ENCODE measurements around the gene RERG. TPM values are rescaled to one million over a fixed set of nuclear protein-coding genes. Genes with fewer than 3 reads are reported as not detected.

The RERG gene
- polyA plus RNA-seq, 1 donor from 2014 or later, result 0.87 TPM

DNA sequence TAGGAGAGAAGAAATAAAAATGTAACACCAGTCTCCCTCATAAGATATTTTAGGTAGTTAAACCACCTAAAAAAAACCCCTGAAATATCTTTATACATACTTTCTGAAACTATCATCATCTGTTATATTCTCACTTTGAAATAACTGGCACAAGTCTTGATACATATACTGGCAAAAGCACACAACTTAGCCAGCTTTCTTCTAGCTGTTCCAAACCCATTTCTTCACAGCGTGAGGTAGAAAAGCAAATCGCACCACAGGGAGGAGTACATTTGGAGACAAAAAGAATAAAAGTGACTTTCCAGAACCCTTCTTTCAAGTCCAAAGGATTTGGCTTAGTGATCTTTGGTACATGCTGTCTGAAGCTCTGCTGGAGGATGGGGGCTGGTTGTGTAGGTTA lies 78.5 kb downstream of the RERG start:
- Histone ChIP-seq H3K36me3 (ENCODE audit: insufficient read depth, low read length) (no peaks in the 10 kb centered on the region), H3K9me2 (ENCODE audit: insufficient read depth, low read length) (no peaks in the 10 kb centered on the region), H3K4me2 (ENCODE audit: low read length) (no peak overlapping the region), H3K4me3 (ENCODE audit: low read length) (no peak overlapping the region), H3K9ac (ENCODE audit: low read length) (no peak overlapping the region), H3K27me3 (ENCODE audit: insufficient read depth, low read depth, low read length) (no peaks in the 10 kb centered on the region), H3K9me3 (ENCODE audit: low read length) (no peaks in the 10 kb centered on the region), H3K79me2 (replicated peaks; ENCODE audit: insufficient read depth, low read length) (no peaks in the 10 kb centered on the region), H3K27ac (ENCODE audit: low read length) (no peak overlapping the region), H3F3A (ENCODE audit: insufficient read depth, low read length, poor library complexity, severe bottlenecking) (no peaks in the 10 kb centered on the region), H2AFZ (ENCODE audit: low read depth, low read length) (no peak overlapping the region), H4K20me1 (ENCODE audit: insufficient read depth) (no peaks in the 10 kb centered on the region)
- no peak for TF ChIP-seq MXI1 (conservative IDR thresholded peaks at IDR 0.05; ENCODE audit: poor library complexity, severe bottlenecking)
- no peak for TF ChIP-seq TAF1 (IDR thresholded peaks at IDR 0.05; ENCODE audit: low read depth)
- no peak for TF ChIP-seq RAD21 (conservative IDR thresholded peaks at IDR 0.05)
- TF ChIP-seq, protein P1, sequence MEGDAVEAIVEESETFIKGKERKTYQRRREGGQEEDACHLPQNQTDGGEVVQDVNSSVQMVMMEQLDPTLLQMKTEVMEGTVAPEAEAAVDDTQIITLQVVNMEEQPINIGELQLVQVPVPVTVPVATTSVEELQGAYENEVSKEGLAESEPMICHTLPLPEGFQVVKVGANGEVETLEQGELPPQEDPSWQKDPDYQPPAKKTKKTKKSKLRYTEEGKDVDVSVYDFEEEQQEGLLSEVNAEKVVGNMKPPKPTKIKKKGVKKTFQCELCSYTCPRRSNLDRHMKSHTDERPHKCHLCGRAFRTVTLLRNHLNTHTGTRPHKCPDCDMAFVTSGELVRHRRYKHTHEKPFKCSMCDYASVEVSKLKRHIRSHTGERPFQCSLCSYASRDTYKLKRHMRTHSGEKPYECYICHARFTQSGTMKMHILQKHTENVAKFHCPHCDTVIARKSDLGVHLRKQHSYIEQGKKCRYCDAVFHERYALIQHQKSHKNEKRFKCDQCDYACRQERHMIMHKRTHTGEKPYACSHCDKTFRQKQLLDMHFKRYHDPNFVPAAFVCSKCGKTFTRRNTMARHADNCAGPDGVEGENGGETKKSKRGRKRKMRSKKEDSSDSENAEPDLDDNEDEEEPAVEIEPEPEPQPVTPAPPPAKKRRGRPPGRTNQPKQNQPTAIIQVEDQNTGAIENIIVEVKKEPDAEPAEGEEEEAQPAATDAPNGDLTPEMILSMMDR (IDR thresholded peaks at IDR 0.05; ENCODE audit: poor library complexity, severe bottlenecking), result no peak
- TF ChIP-seq POLR2AphosphoS5 (IDR thresholded peaks at IDR 0.05), result no peak
- TF ChIP-seq SMC3 (conservative IDR thresholded peaks at IDR 0.05; ENCODE audit: poor library complexity), result no peak
- TF ChIP-seq EZH2 (IDR thresholded peaks at IDR 0.05; ENCODE audit: borderline replicate concordance, insufficient read depth, low read length, poor library complexity, severe bottlenecking), result no peak

DNA sequence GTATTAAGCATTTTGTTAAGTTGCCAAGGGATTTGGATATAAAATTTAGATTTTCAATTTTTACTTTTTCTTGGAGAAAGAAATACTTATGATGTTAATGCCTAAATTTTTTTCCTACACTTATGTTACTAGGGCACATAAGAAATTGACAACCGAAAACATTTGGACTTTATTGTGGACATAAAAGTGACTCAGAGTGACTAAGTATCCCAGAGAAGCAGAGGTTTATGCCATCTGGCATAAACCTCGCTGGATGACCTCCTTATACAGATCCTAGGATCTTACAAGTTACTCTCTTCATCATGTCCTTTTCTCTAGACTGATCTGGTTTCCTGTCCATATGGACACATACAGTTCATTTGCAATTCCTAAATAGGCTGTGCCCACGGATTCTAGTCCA lies 89.8 kb downstream of the RERG start:
- no peak overlapping the region for H2AFZ ChIP-seq (ENCODE audit: low read depth, low read length)
- H3K27me3 ChIP-seq (ENCODE audit: insufficient read depth, low read depth, low read length), result no peaks in the 10 kb centered on the region
- H3K9me3 ChIP-seq (ENCODE audit: low read length), result no peaks in the 10 kb centered on the region
- no peaks in the 10 kb centered on the region for H3F3A ChIP-seq (ENCODE audit: insufficient read depth, low read length, poor library complexity, severe bottlenecking)
- no peaks in the 10 kb centered on the region for H3K9me2 ChIP-seq (ENCODE audit: insufficient read depth, low read length)
- H3K27ac ChIP-seq (ENCODE audit: low read length), result no peak overlapping the region
- no peak for TF ChIP-seq RAD21 (conservative IDR thresholded peaks at IDR 0.05)
- no peak for TF ChIP-seq SMC3 (conservative IDR thresholded peaks at IDR 0.05; ENCODE audit: poor library complexity)
- TF ChIP-seq, protein P1 (IDR thresholded peaks at IDR 0.05; ENCODE audit: poor library complexity, severe bottlenecking), result no peak
- no peak for TF ChIP-seq POLR2AphosphoS5 (IDR thresholded peaks at IDR 0.05)
- no peak for TF ChIP-seq TAF1 (IDR thresholded peaks at IDR 0.05; ENCODE audit: low read depth)
- no peak for TF ChIP-seq EP300 (conservative IDR thresholded peaks at IDR 0.05; ENCODE audit: poor library complexity, severe bottlenecking)
- no peak for TF ChIP-seq MXI1 (conservative IDR thresholded peaks at IDR 0.05; ENCODE audit: poor library complexity, severe bottlenecking)
- TF ChIP-seq EZH2 (IDR thresholded peaks at IDR 0.05; ENCODE audit: borderline replicate concordance, insufficient read depth, low read length, poor library complexity, severe bottlenecking), result no peak
- TF ChIP-seq, protein P2, sequence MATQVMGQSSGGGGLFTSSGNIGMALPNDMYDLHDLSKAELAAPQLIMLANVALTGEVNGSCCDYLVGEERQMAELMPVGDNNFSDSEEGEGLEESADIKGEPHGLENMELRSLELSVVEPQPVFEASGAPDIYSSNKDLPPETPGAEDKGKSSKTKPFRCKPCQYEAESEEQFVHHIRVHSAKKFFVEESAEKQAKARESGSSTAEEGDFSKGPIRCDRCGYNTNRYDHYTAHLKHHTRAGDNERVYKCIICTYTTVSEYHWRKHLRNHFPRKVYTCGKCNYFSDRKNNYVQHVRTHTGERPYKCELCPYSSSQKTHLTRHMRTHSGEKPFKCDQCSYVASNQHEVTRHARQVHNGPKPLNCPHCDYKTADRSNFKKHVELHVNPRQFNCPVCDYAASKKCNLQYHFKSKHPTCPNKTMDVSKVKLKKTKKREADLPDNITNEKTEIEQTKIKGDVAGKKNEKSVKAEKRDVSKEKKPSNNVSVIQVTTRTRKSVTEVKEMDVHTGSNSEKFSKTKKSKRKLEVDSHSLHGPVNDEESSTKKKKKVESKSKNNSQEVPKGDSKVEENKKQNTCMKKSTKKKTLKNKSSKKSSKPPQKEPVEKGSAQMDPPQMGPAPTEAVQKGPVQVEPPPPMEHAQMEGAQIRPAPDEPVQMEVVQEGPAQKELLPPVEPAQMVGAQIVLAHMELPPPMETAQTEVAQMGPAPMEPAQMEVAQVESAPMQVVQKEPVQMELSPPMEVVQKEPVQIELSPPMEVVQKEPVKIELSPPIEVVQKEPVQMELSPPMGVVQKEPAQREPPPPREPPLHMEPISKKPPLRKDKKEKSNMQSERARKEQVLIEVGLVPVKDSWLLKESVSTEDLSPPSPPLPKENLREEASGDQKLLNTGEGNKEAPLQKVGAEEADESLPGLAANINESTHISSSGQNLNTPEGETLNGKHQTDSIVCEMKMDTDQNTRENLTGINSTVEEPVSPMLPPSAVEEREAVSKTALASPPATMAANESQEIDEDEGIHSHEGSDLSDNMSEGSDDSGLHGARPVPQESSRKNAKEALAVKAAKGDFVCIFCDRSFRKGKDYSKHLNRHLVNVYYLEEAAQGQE (IDR thresholded peaks at IDR 0.05; ENCODE audit: borderline replicate concordance), result no peak
- H3K4me3 ChIP-seq (ENCODE audit: low read length), result no peak overlapping the region
- H3K79me2 ChIP-seq (replicated peaks; ENCODE audit: insufficient read depth, low read length), result no peaks in the 10 kb centered on the region
- H3K36me3 ChIP-seq (ENCODE audit: insufficient read depth, low read length), result no peaks in the 10 kb centered on the region
- H4K20me1 ChIP-seq (ENCODE audit: insufficient read depth), result no peaks in the 10 kb centered on the region
- H3K4me2 ChIP-seq (ENCODE audit: low read length), result no peak overlapping the region
- no peak overlapping the region for H3K9ac ChIP-seq (ENCODE audit: low read length)

Measured in neural cell (in vitro differentiated cells).